ENCODE measurements around the gene LEFTY1. TPM values are rescaled to one million over a fixed set of nuclear protein-coding genes. Genes with fewer than 3 reads are reported as not detected.
A peak's percentile ranks its signal among the peaks of the same experiment; 100 is the strongest.

Gene LEFTY1
- total and polyA plus RNA-seq, 8 donors = 4.1 to 146 (median 47.6) TPM

DNA sequence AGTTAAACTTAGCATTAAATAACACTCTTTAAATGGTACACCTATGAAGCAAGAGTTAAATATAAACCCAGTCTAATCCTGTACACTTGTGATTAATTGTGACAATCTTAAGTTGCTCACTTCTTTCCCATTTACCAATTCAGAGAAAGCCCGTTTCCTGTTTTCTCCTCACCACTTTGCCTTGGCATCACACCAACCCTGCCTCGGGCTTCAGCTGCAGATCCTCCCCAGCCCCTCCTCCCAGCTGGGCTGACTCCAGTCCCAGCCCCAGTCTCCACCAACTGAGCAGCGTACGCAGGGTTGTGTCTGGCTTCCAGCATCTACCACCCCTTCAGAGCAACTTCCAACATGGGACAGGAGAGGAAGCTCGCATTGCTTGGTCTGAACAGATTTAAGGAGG, 31.0 kb upstream of the LEFTY1 start:
- Histone ChIP-seq H3K4me3 (no peak overlapping the region), H3K4me1 (peaks cover 9 to 30% (median 11%) of the 10 kb centered on the region in 3 donors), H3K27me3 (no peaks in the 10 kb centered on the region), H3K36me3 (peaks cover 0 to 14% (median 0%) of the 10 kb centered on the region in 3 donors), H3K9me3 (no peaks in the 10 kb centered on the region), H3K27ac (peak overlapping the region in 3 of 4 donors; percentile 53 to 91 (median 73))
- 8 to 13% methylated on average over 5 of the region's 5 CpGs for WGBS, 2 donors
- peak; percentile 81 to 92 (median 88) for DNase-seq
- FAIRE-seq = no peak
- intact Hi-C loops (cut with DNase I) = no loop called here
- peak; percentile 27 to 54 (median 48) for ATAC-seq
- TF ChIP-seq, protein P1, sequence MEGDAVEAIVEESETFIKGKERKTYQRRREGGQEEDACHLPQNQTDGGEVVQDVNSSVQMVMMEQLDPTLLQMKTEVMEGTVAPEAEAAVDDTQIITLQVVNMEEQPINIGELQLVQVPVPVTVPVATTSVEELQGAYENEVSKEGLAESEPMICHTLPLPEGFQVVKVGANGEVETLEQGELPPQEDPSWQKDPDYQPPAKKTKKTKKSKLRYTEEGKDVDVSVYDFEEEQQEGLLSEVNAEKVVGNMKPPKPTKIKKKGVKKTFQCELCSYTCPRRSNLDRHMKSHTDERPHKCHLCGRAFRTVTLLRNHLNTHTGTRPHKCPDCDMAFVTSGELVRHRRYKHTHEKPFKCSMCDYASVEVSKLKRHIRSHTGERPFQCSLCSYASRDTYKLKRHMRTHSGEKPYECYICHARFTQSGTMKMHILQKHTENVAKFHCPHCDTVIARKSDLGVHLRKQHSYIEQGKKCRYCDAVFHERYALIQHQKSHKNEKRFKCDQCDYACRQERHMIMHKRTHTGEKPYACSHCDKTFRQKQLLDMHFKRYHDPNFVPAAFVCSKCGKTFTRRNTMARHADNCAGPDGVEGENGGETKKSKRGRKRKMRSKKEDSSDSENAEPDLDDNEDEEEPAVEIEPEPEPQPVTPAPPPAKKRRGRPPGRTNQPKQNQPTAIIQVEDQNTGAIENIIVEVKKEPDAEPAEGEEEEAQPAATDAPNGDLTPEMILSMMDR (IDR thresholded peaks at IDR 0.05) = no peak

- Histone ChIP-seq H3K4me1 (peaks cover 9 to 25% (median 11%) of the 10 kb centered on the region in 3 donors), H3K36me3 (peaks cover 0 to 14% (median 0%) of the 10 kb centered on the region in 3 donors), H3K9me3 (no peaks in the 10 kb centered on the region), H3K27me3 (no peaks in the 10 kb centered on the region), H3K4me3 (no peak overlapping the region), H3K27ac (no peak overlapping the region)
- WGBS, 2 donors = 95% methylated on average over 4 of the region's 4 CpGs
- DNase-seq (no peak), FAIRE-seq (no peak), ATAC-seq (no peak)
- intact Hi-C loops (cut with DNase I) = no loop called here
- TF ChIP-seq, protein P1 (IDR thresholded peaks at IDR 0.05) = no peak
These were observed 29.3 kb upstream of the LEFTY1 start for GRCh38 chr1:225918280-225918679.

DNA sequence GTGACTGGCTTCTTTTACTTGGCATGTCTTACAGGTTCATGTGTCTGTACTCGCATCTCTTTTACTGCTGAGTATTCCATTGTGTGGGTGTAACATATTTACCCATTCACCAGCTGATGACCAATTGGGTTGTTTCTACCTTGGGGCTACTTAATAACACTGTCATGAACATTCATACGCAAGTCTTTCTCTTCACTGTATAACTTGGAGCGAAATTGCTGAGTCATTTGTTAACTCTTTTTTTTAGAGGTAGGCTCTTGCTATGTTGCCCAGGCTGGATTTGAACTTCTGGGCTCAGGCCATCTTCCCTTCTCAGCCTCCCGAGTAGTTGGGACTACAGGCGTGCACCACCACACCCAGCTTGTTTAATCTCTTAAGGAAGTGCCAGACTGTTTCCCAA, 28.6 kb upstream of the LEFTY1 start:
- no peak for FAIRE-seq
- H3K4me1 ChIP-seq = peaks cover 4 to 18% (median 6%) of the 10 kb centered on the region in 3 donors
- no peak overlapping the region for H3K4me3 ChIP-seq
- no peak overlapping the region for H3K27ac ChIP-seq
- no peaks in the 10 kb centered on the region for H3K27me3 ChIP-seq
- no peak for ATAC-seq
- WGBS, 2 donors = 85 to 88% methylated on average over 5 of the region's 5 CpGs
- intact Hi-C loops (cut with DNase I) = no loop called here
- no peak for DNase-seq
- no peaks in the 10 kb centered on the region for H3K9me3 ChIP-seq
- TF ChIP-seq, protein P1 (IDR thresholded peaks at IDR 0.05) = no peak
- H3K36me3 ChIP-seq = peaks cover 0 to 14% (median 0%) of the 10 kb centered on the region in 3 donors

GRCh38 chr1:225917101-225917500, 28.2 kb upstream of the LEFTY1 start:
- no peak for ATAC-seq
- H3K9me3 ChIP-seq = no peaks in the 10 kb centered on the region
- H3K4me1 ChIP-seq = peaks cover 0 to 15% (median 6%) of the 10 kb centered on the region in 3 donors
- peaks cover 0 to 14% (median 0%) of the 10 kb centered on the region in 3 donors for H3K36me3 ChIP-seq
- FAIRE-seq = no peak
- no peaks in the 10 kb centered on the region for H3K27me3 ChIP-seq
- no peak overlapping the region for H3K4me3 ChIP-seq
- no peak for DNase-seq
- TF ChIP-seq, protein P1 (IDR thresholded peaks at IDR 0.05) = no peak
- no peak overlapping the region for H3K27ac ChIP-seq
- intact Hi-C loops (cut with DNase I) = no loop called here
- WGBS, 2 donors = 91 to 92% methylated on average over 3 of the region's 3 CpGs

DNA sequence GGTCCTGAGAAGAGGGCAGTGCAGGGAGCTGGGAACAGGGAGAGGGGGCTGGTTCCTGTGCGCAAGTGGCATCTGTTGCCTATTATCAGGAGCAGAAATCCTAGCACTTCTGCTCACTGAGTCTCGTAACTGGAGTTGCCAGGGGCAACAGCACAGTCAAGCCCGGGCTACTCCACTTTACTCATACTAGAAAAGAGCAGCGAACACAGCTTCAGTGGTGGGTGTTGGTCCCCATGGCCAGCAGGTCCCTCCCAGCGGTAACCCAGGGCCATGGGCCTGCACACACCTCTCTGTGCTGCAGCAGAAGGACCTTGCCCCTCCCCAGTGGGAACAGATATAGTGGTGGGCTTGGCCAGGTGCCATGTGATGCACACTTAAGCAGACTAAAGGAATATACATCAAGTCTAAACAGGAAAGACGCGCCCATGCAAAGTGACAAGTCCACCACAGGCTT, 26.6 kb upstream of the LEFTY1 start:
- Histone ChIP-seq H3K27ac (no peak overlapping the region), H3K9me3 (no peaks in the 10 kb centered on the region), H3K36me3 (peaks cover 0 to 9% (median 0%) of the 10 kb centered on the region in 3 donors), H3K4me1 (peaks cover 0 to 11% (median 11%) of the 10 kb centered on the region in 3 donors), H3K4me3 (no peak overlapping the region), H3K27me3 (no peaks in the 10 kb centered on the region)
- intact Hi-C loops (cut with DNase I) = no loop called here
- no peak for FAIRE-seq
- DNase-seq = no peak
- no peak for ATAC-seq
- TF ChIP-seq, protein P1 (IDR thresholded peaks at IDR 0.05) = no peak
- WGBS, 2 donors = 88 to 91% methylated on average over 7 of the region's 7 CpGs

Measured in pancreas (tissue), 10 donors.